ENCODE results near the gene RPS3.

The RPS3 gene

GRCh38 chr11:75420224-75421034 is 21.1 kb downstream of the RPS3 start:
- peak; percentile 36 for DNase-seq

- no peak for DNase-seq
These were observed 21.8 kb downstream of the RPS3 start for GRCh38 chr11:75421035-75421602.

- DNase-seq: no peak
These were observed 22.6 kb downstream of the RPS3 start for GRCh38 chr11:75421902-75422247.

GRCh38 chr11:75422248-75423231 is 23.2 kb downstream of the RPS3 start:
- DNase-seq: peak; percentile 96

- DNase-seq: no peak
These were observed 24.4 kb downstream of the RPS3 start for GRCh38 chr11:75423721-75424120.

GRCh38 chr11:75424396-75424795 is 25.1 kb downstream of the RPS3 start:
- no peak for DNase-seq

GRCh38 chr11:75425422-75425821 is 26.1 kb downstream of the RPS3 start:
- no peak for DNase-seq

GRCh38 chr11:75426720-75427086 is 27.4 kb downstream of the RPS3 start:
- no peak for DNase-seq

GRCh38 chr11:75427181-75427580 is 27.9 kb downstream of the RPS3 start:
- no peak for DNase-seq

- DNase-seq: no peak
These were observed 29.0 kb downstream of the RPS3 start for GRCh38 chr11:75428281-75428724.

- no peak for DNase-seq
These were observed 29.8 kb downstream of the RPS3 start for GRCh38 chr11:75428989-75429640.

- no peak for DNase-seq
These were observed 30.3 kb downstream of the RPS3 start for GRCh38 chr11:75429641-75429901.

- no peak for DNase-seq
These were observed 30.8 kb downstream of the RPS3 start for GRCh38 chr11:75429902-75430713.

GRCh38 chr11:75430714-75431532 is 31.6 kb downstream of the RPS3 start:
- no peak for DNase-seq

GRCh38 chr11:75431533-75432525 is 32.5 kb downstream of the RPS3 start:
- DNase-seq: no peak

- DNase-seq: peak; percentile 84
These were observed 33.6 kb downstream of the RPS3 start, which contains the start of gene KLHL35 for GRCh38 chr11:75432911-75433321. KLHL35 (minus strand) TSS chr11:75433203; CDS start chr11:75430629, 2,574 bp downstream.

GRCh38 chr11:75433443-75433842 is 34.1 kb downstream of the RPS3 start:
- no peak for DNase-seq

- no peak for DNase-seq
These were observed 34.7 kb downstream of the RPS3 start for GRCh38 chr11:75434051-75434450.

GRCh38 chr11:75434886-75435570 is 35.7 kb downstream of the RPS3 start:
- no peak for DNase-seq
